ENCODE results near the gene RNF130.

Gene RNF130

DNA sequence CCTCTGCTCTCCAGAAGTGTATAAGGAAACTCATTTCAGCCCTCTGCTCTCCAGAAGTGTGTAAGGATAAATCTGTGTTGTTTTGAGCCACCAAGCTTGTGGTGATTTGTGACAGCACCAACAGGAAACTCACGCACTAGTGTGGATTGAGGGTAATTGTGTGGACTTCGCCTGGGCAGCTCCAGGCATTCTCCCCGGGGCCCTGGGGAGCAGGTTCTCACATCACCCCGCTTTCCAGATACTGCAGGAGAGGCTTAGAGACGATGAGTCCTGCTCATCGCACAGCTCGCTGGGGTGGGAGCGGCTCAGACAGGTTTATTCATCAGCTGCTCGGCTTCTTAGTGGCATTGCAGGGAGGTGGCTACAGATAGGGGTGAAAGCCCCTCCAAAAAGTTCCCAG lies 38.4 kb upstream of the RNF130 start:
- no peak overlapping the region for H3K9ac ChIP-seq (ENCODE audit: low read length)
- no peaks in the 10 kb centered on the region for H3K79me2 ChIP-seq (ENCODE audit: insufficient read depth, low read length)
- H3K4me2 ChIP-seq (ENCODE audit: low read length): no peak overlapping the region
- H4K20me1 ChIP-seq (ENCODE audit: insufficient read depth, low read length): no peaks in the 10 kb centered on the region
- no peaks in the 10 kb centered on the region for H3K9me2 ChIP-seq (ENCODE audit: low read depth, low read length)
- no peaks in the 10 kb centered on the region for H3K36me3 ChIP-seq (ENCODE audit: insufficient read depth, low read length)
- peaks cover 13% of the 10 kb centered on the region; the same call in 1 of the 2 replicates for H3K9me3 ChIP-seq (ENCODE audit: low read length)
- H3K27me3 ChIP-seq (ENCODE audit: insufficient read depth, low read length): no peaks in the 10 kb centered on the region
- H3K27ac ChIP-seq (ENCODE audit: low read depth, low read length, poor library complexity, severe bottlenecking): no peak overlapping the region
- H3K4me3 ChIP-seq (ENCODE audit: low read depth, low read length, poor library complexity, severe bottlenecking): no peak overlapping the region
- no peaks in the 10 kb centered on the region for H3F3A ChIP-seq (ENCODE audit: insufficient read depth, low read length)
- H3K4me1 ChIP-seq (ENCODE audit: insufficient read depth, low read length, severe bottlenecking): no peaks in the 10 kb centered on the region
- TF ChIP-seq EZH2 (IDR thresholded peaks at IDR 0.05; ENCODE audit: borderline replicate concordance, low read length): no peak
- TF ChIP-seq, protein P1, sequence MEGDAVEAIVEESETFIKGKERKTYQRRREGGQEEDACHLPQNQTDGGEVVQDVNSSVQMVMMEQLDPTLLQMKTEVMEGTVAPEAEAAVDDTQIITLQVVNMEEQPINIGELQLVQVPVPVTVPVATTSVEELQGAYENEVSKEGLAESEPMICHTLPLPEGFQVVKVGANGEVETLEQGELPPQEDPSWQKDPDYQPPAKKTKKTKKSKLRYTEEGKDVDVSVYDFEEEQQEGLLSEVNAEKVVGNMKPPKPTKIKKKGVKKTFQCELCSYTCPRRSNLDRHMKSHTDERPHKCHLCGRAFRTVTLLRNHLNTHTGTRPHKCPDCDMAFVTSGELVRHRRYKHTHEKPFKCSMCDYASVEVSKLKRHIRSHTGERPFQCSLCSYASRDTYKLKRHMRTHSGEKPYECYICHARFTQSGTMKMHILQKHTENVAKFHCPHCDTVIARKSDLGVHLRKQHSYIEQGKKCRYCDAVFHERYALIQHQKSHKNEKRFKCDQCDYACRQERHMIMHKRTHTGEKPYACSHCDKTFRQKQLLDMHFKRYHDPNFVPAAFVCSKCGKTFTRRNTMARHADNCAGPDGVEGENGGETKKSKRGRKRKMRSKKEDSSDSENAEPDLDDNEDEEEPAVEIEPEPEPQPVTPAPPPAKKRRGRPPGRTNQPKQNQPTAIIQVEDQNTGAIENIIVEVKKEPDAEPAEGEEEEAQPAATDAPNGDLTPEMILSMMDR (IDR thresholded peaks at IDR 0.05; ENCODE audit: low read length): no peak
- no peak overlapping the region for H2AFZ ChIP-seq (ENCODE audit: low read length)

DNA sequence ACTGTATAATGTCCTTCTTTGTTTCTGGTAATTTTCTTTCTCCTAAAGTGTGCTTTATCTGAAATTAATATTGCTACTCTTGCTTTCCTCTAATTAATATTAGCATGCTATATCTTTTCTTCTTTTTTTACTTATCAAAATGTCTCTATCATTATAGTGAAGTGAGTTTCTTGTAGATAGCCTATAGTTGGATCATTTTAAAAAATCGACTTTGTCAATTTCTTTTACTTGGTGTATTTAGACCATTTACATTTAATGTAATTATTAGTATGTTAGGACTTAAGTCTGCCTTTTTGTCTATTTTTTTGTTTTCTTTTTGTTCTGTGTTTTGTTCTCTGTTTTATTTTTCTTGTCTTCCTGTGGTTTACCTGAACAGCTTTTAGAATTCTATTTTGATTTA lies 35.4 kb upstream of the RNF130 start:
- Histone ChIP-seq H3K9me3 (ENCODE audit: low read length) (peaks cover 13% of the 10 kb centered on the region; the same call in 1 of the 2 replicates), H3K79me2 (ENCODE audit: insufficient read depth, low read length) (no peaks in the 10 kb centered on the region), H2AFZ (ENCODE audit: low read length) (no peak overlapping the region), H3F3A (ENCODE audit: insufficient read depth, low read length) (no peaks in the 10 kb centered on the region), H3K4me3 (ENCODE audit: low read depth, low read length, poor library complexity, severe bottlenecking) (no peak overlapping the region), H3K27me3 (ENCODE audit: insufficient read depth, low read length) (no peaks in the 10 kb centered on the region; the same call in 1 of the 2 replicates), H3K36me3 (ENCODE audit: insufficient read depth, low read length) (no peaks in the 10 kb centered on the region), H3K9me2 (ENCODE audit: low read depth, low read length) (no peaks in the 10 kb centered on the region), H3K27ac (ENCODE audit: low read depth, low read length, poor library complexity, severe bottlenecking) (no peak overlapping the region), H3K9ac (ENCODE audit: low read length) (no peak overlapping the region), H3K4me1 (ENCODE audit: insufficient read depth, low read length, severe bottlenecking) (no peaks in the 10 kb centered on the region), H3K4me2 (ENCODE audit: low read length) (no peak overlapping the region), H4K20me1 (ENCODE audit: insufficient read depth, low read length) (no peaks in the 10 kb centered on the region)
- no peak for TF ChIP-seq EZH2 (IDR thresholded peaks at IDR 0.05; ENCODE audit: borderline replicate concordance, low read length)
- TF ChIP-seq, protein P1 (IDR thresholded peaks at IDR 0.05; ENCODE audit: low read length): no peak

DNA sequence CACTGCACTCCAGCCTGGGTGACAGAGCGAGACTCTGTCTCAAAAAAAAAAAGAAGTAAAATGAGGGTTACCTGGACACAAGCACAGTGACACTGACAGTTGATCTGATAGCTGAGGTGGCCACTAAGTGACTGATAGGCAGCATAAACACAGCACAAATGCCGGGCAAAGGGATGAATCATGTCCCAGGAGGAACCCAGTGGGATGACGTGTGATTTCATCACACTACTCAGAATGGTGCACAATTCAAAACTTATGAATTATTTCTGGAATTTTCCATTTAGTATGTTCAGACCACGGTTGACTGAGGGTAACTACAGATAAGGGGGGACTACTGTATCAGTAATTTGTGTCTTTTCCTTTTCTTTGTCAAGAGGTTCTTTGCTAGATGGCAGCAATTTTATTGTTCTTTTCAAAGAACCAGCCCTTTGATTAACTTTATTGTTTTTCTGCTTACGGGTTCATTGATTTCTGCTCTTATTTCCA lies 34.3 kb upstream of the RNF130 start:
- H3K4me3 ChIP-seq (ENCODE audit: low read depth, low read length, poor library complexity, severe bottlenecking): no peak overlapping the region
- no peak overlapping the region for H3K9ac ChIP-seq (ENCODE audit: low read length)
- no peak for TF ChIP-seq EZH2 (IDR thresholded peaks at IDR 0.05; ENCODE audit: borderline replicate concordance, low read length)
- TF ChIP-seq, protein P1 (IDR thresholded peaks at IDR 0.05; ENCODE audit: low read length): no peak
- H3K27ac ChIP-seq (ENCODE audit: low read depth, low read length, poor library complexity, severe bottlenecking): no peak overlapping the region
- H4K20me1 ChIP-seq (ENCODE audit: insufficient read depth, low read length): no peaks in the 10 kb centered on the region
- H3K27me3 ChIP-seq (ENCODE audit: insufficient read depth, low read length): no peaks in the 10 kb centered on the region; the same call in 1 of the 2 replicates
- no peaks in the 10 kb centered on the region for H3F3A ChIP-seq (ENCODE audit: insufficient read depth, low read length)
- H3K9me3 ChIP-seq (ENCODE audit: low read length): peaks cover 13% of the 10 kb centered on the region; the same call in 1 of the 2 replicates
- H3K9me2 ChIP-seq (ENCODE audit: low read depth, low read length): no peaks in the 10 kb centered on the region
- H3K4me2 ChIP-seq (ENCODE audit: low read length): no peak overlapping the region
- no peaks in the 10 kb centered on the region for H3K36me3 ChIP-seq (ENCODE audit: insufficient read depth, low read length)
- no peak overlapping the region for H2AFZ ChIP-seq (ENCODE audit: low read length)
- no peaks in the 10 kb centered on the region for H3K4me1 ChIP-seq (ENCODE audit: insufficient read depth, low read length, severe bottlenecking)
- H3K79me2 ChIP-seq (ENCODE audit: insufficient read depth, low read length): no peaks in the 10 kb centered on the region

Data from OCI-LY1 (cell line).